ENCODE results near the gene PTGFRN. TPM values are rescaled to one million over a fixed set of nuclear protein-coding genes. Genes with fewer than 3 reads are reported as not detected.

Gene PTGFRN
- total and polyA plus RNA-seq, 2 of the 13 experiments (the other 11 are each of a cell fraction or from before 2014, with no cell fraction given), result 3.3 to 11.3 TPM

DNA sequence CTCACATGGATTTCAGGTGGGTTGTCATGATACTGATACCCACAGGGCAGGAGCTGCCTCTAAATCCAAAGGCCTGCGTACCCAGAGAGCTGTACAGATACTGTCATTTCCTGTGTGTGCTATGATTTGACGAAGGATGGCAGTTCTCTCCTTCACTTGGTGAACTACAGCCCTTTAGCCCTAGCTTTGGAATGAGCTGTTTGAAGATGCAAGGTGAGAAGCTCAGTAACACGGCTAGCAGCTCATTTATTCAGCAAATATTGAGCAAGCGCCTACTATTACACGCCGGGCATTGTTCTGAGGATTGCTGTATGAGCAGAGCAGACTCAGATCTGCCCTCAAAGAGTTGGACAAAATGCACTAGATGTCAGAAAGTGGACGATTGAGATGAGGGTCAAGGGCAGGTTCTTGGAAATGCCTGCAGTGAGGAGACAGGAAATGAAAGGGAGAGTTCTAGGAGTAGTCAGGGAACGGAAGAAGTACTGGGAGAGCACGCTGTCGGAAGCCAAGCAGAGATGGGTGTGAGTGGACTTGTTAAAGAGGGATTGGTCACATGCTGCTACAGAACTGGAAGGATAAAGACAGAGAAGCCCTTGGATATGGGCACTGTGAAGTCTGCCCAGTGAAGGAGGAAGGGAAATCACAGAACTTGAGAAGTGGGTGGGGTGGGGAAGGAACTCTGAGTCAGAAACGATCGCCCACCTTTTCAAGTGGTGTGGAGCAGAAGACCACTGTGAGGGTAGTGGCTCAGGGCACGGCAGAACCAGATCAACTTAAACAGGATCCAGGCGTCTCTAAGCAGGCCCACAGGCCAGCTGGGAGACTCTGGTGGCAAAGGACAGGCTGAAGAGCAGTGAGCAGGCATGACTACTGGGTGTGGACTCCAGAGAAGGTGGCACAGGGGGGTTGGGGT, 7.1 kb downstream of the PTGFRN start:
- DNase-seq (ENCODE audit: low spot score), result peak; percentile 72
- peak; percentile 88 for ATAC-seq
- no peak overlapping the region for H2AFZ ChIP-seq (ENCODE audit: low read length)
- in situ Hi-C loops (cut with HindIII; ENCODE audit: extremely low pct_ligation_motif_present, low pct_unique_long_range_greater_than_20kb) (no loop called here), intact Hi-C loops (cut with micrococcal nuclease; ENCODE audit: unreplicated experiment) (no loop called here)
- peak overlapping the region; percentile 56 for H3K4me2 ChIP-seq (ENCODE audit: low read depth, low read length)
- H3K36me3 ChIP-seq (replicated peaks in 1 of 2; ENCODE audit: control insufficient read depth in 1 of 2, insufficient read depth in 2 of 2, low read length in 2 of 2), result no peaks in the 10 kb centered on the region
- peaks cover 0 to 12% of the 10 kb centered on the region in 2 experiments; a peak in 2 of 5 replicates for H3K27me3 ChIP-seq (ENCODE audit: control insufficient read depth in 1 of 2, insufficient read depth in 2 of 2, low read length in 2 of 2)
- H3K9ac ChIP-seq (ENCODE audit: insufficient read depth, low read depth, low read length), result no peak overlapping the region
- H3K27ac ChIP-seq (ENCODE audit: extremely low read length, insufficient read depth, low read length), result no peak overlapping the region
- H3K4me3 ChIP-seq (replicated peaks in 1 of 3; ENCODE audit: insufficient read depth in 1 of 3, low read depth in 2 of 3, low read length in 3 of 3), result peak overlapping the region in 2 of 3 experiments; percentile 23; a peak in 3 of 6 replicates
- no peaks in the 10 kb centered on the region for H3K79me2 ChIP-seq (ENCODE audit: insufficient read depth, low read length)
- no peaks in the 10 kb centered on the region for H4K20me1 ChIP-seq (ENCODE audit: insufficient read depth, low read length)
- no peaks in the 10 kb centered on the region for H3K9me3 ChIP-seq (ENCODE audit: low read length)
- no TSS peak for BruUV-seq (replicated peaks)
- 2% methylated on average over 12 of the region's 14 CpGs for WGBS (ENCODE audit: low lambda C conversion rate)
- peaks cover 46% of the 10 kb centered on the region for H3K4me1 ChIP-seq (ENCODE audit: insufficient read depth, low read length)
- ChIA-PET CTCF (ENCODE audit: low intra/inter-chr PET ratio, low total read pairs) (no interaction called here), POLR2A (no interaction called here)
- FAIRE-seq, result peak; percentile 81
- 0 out of 2 replicates have a peak, but pooled peaks have one; percentile 23 for TF ChIP-seq ZNF264 (CRISPR knock-in tag; IDR thresholded peaks at IDR 0.05)
- 0 out of 2 replicates have a peak, but pooled peaks have one; percentile 17 for TF ChIP-seq PHF21A (CRISPR knock-in tag; IDR thresholded peaks at IDR 0.05)
- no peak for TF ChIP-seq ATF1 (CRISPR knock-in tag; IDR thresholded peaks at IDR 0.05)
- peak; percentile 33; the same call in 1 of the 2 replicates for TF ChIP-seq RXRA (CRISPR knock-in tag; IDR thresholded peaks at IDR 0.05)
- TF ChIP-seq CREB3 (CRISPR knock-in tag; IDR thresholded peaks at IDR 0.05), result no peak
- TF ChIP-seq, protein P1, sequence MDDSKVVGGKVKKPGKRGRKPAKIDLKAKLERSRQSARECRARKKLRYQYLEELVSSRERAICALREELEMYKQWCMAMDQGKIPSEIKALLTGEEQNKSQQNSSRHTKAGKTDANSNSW (CRISPR knock-in tag; IDR thresholded peaks at IDR 0.05; ENCODE audit: borderline replicate concordance), result no peak
- TF ChIP-seq ZNF614 (CRISPR knock-in tag; IDR thresholded peaks at IDR 0.05; ENCODE audit: borderline replicate concordance), result no peak
- TF ChIP-seq SOX13 (IDR thresholded peaks at IDR 0.05), result 0 out of 2 replicates have a peak, but pooled peaks have one; percentile 27
- peak in 1 of 2 experiments; percentile 89; a peak in 2 of 4 replicates for TF ChIP-seq SOX13 (CRISPR knock-in tag; conservative IDR thresholded peaks at IDR 0.05 in 1 of 2, IDR thresholded peaks at IDR 0.05 in 1 of 2)
- TF ChIP-seq ZNF251 (CRISPR knock-in tag; IDR thresholded peaks at IDR 0.05), result no peak
- 0 out of 2 replicates have a peak, but pooled peaks have one; percentile 24 for TF ChIP-seq NCOA2 (CRISPR knock-in tag; IDR thresholded peaks at IDR 0.05)
- TF ChIP-seq NR2F6 (IDR thresholded peaks at IDR 0.05), result peak; percentile 55
- TF ChIP-seq NR2F6 (CRISPR knock-in tag; IDR thresholded peaks at IDR 0.05), result 0 out of 2 replicates have a peak, but pooled peaks have one; percentile 34
- TF ChIP-seq, protein P2, sequence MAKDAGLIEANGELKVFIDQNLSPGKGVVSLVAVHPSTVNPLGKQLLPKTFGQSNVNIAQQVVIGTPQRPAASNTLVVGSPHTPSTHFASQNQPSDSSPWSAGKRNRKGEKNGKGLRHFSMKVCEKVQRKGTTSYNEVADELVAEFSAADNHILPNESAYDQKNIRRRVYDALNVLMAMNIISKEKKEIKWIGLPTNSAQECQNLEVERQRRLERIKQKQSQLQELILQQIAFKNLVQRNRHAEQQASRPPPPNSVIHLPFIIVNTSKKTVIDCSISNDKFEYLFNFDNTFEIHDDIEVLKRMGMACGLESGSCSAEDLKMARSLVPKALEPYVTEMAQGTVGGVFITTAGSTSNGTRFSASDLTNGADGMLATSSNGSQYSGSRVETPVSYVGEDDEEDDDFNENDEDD (CRISPR knock-in tag; IDR thresholded peaks at IDR 0.05; ENCODE audit: borderline replicate concordance), result peak; percentile 19; the same call in 1 of the 2 replicates
- TF ChIP-seq LCORL (IDR thresholded peaks at IDR 0.05), result no peak
- TF ChIP-seq LCORL (CRISPR knock-in tag; IDR thresholded peaks at IDR 0.05), result no peak
- TF ChIP-seq EP300 (IDR thresholded peaks at IDR 0.05; ENCODE audit: low read depth in 2 of 2, low read length in 2 of 2), result peak in 1 of 2 experiments; percentile 28; a peak in 1 of 4 replicates
- TF ChIP-seq EP300 (CRISPR knock-in tag; IDR thresholded peaks at IDR 0.05; ENCODE audit: borderline replicate concordance), result no peak
- 0 out of 2 replicates have a peak, but pooled peaks have one; percentile 25 for TF ChIP-seq HMG20B (CRISPR knock-in tag; conservative IDR thresholded peaks at IDR 0.05)
- 0 out of 2 replicates have a peak, but pooled peaks have one; percentile 38 for TF ChIP-seq SKIL (CRISPR knock-in tag; IDR thresholded peaks at IDR 0.05; ENCODE audit: borderline replicate concordance)
- TF ChIP-seq BCL6 (CRISPR knock-in tag; IDR thresholded peaks at IDR 0.05), result peak; percentile 92

Measured in HepG2 (cell line).